Measurements from ENCODE around the gene IL1F10.

DNA sequence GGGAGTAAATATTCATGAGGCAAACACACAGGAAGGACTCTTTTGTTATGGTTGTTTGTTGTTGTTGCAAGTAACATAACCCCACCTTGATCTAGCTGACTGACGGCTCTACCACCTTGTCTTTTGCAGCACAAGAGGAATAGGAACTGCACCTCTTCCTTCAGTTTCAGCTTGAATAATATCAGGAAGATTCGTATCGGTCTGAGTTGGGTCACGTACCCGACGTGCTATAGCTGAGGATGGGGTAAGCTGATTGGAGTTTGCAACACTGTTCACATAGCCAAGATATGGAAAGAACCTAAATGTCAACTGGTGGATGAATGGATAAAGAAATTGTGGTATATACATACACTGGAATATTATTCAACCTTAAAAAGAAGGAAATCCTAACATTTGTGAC is 45.1 kb downstream of the IL1F10 start:
- TF ChIP-seq, protein P1, sequence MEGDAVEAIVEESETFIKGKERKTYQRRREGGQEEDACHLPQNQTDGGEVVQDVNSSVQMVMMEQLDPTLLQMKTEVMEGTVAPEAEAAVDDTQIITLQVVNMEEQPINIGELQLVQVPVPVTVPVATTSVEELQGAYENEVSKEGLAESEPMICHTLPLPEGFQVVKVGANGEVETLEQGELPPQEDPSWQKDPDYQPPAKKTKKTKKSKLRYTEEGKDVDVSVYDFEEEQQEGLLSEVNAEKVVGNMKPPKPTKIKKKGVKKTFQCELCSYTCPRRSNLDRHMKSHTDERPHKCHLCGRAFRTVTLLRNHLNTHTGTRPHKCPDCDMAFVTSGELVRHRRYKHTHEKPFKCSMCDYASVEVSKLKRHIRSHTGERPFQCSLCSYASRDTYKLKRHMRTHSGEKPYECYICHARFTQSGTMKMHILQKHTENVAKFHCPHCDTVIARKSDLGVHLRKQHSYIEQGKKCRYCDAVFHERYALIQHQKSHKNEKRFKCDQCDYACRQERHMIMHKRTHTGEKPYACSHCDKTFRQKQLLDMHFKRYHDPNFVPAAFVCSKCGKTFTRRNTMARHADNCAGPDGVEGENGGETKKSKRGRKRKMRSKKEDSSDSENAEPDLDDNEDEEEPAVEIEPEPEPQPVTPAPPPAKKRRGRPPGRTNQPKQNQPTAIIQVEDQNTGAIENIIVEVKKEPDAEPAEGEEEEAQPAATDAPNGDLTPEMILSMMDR (IDR thresholded peaks at IDR 0.05; ENCODE audit: insufficient read depth, low read length): no peak
- TF ChIP-seq GABPA (IDR thresholded peaks at IDR 0.05; ENCODE audit: low read depth) (no peak), POLR2AphosphoS5 (IDR thresholded peaks at IDR 0.05; ENCODE audit: low read depth) (no peak)
- TF ChIP-seq, protein P2, sequence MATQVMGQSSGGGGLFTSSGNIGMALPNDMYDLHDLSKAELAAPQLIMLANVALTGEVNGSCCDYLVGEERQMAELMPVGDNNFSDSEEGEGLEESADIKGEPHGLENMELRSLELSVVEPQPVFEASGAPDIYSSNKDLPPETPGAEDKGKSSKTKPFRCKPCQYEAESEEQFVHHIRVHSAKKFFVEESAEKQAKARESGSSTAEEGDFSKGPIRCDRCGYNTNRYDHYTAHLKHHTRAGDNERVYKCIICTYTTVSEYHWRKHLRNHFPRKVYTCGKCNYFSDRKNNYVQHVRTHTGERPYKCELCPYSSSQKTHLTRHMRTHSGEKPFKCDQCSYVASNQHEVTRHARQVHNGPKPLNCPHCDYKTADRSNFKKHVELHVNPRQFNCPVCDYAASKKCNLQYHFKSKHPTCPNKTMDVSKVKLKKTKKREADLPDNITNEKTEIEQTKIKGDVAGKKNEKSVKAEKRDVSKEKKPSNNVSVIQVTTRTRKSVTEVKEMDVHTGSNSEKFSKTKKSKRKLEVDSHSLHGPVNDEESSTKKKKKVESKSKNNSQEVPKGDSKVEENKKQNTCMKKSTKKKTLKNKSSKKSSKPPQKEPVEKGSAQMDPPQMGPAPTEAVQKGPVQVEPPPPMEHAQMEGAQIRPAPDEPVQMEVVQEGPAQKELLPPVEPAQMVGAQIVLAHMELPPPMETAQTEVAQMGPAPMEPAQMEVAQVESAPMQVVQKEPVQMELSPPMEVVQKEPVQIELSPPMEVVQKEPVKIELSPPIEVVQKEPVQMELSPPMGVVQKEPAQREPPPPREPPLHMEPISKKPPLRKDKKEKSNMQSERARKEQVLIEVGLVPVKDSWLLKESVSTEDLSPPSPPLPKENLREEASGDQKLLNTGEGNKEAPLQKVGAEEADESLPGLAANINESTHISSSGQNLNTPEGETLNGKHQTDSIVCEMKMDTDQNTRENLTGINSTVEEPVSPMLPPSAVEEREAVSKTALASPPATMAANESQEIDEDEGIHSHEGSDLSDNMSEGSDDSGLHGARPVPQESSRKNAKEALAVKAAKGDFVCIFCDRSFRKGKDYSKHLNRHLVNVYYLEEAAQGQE (IDR thresholded peaks at IDR 0.05; ENCODE audit: insufficient replicate concordance, low read depth): no peak

Measured in HL-60 (cell line).